GM12891 (cell line): ENCODE measurements around the gene NTHL1.

ENCODE experiments used
- POLR2A ChIP-seq: IDR thresholded peaks from 2 replicates; pipeline ENCODE4 v1.6.1; 2011; ENCODE audit warnings: low read depth, low read length, control low read depth
- POLR2AphosphoS5 ChIP-seq: IDR thresholded peaks from 2 replicates; pipeline ENCODE4 v1.6.1; 2011; ENCODE audit warnings: low read depth, low read length, control low read depth
- TAF1 ChIP-seq: IDR thresholded peaks from 2 replicates; pipeline ENCODE4 v1.6.1; 2011; ENCODE audit warnings: low read depth, low read length, control low read depth

GRCh38 chr16:2019921-2020831, 27.5 kb downstream of the NTHL1 start:
- TF ChIP-seq POLR2A (no peak), TAF1 (no peak), POLR2AphosphoS5 (no peak)
